Activated B cell treated with CpG ODN at 0.5 μM for 24 hours (primary cell): ENCODE results near the gene NFKB1. TPM values are rescaled to one million over a fixed set of nuclear protein-coding genes. Genes with fewer than 3 reads are reported as not detected.

Experiments
- ATAC-seq: fragments of 200-7000 bp; cut with Tn5 transposase; one replicate; pipeline ENCODE4 v1.10.0; 2021; ENCODE audit warnings: low read depth, mild to moderate bottlenecking, moderate library complexity
- CTCF ChIA-PET: fragments of 350-600 bp; sonication (Branson Sonifier 250); formaldehyde crosslinking; loops from one replicate; lab custom pipeline; 2021; ENCODE audit warnings: antibody characterized with exemption; lab: Charles Lee
- POLR2A ChIA-PET: fragments of 350-600 bp; sonication (Branson Sonifier 250); formaldehyde crosslinking; loops from one replicate; lab custom pipeline; 2021; ENCODE audit warnings: antibody characterized with exemption; lab: Charles Lee
- DNase-seq: peaks from one replicate; pipeline ENCODE4 v3.0.0; 2022
- H3K27ac Mint-ChIP-seq: one replicate; pipeline ENCODE4 v1.8.0; 2020; ENCODE audit warnings: mixed read lengths
- H3K27me3 Mint-ChIP-seq: one replicate; pipeline ENCODE4 v1.8.0; 2021; ENCODE audit warnings: mixed read lengths
- H3K36me3 Mint-ChIP-seq: one replicate; pipeline ENCODE4 v1.8.0; 2021; ENCODE audit warnings: low read depth, mixed read lengths
- H3K4me1 Mint-ChIP-seq: one replicate; pipeline ENCODE4 v1.8.0; 2021; ENCODE audit warnings: mixed read lengths
- H3K4me3 Mint-ChIP-seq: one replicate; pipeline ENCODE4 v1.8.0; 2020; ENCODE audit warnings: mild to moderate bottlenecking, mixed read lengths
- H3K9me3 Mint-ChIP-seq: one replicate; pipeline ENCODE4 v1.8.0; 2020; ENCODE audit warnings: mixed read lengths
- intact Hi-C: fragments of 100-400 bp; cut with micrococcal nuclease; formaldehyde crosslinking; loops from one replicate; pipeline ENCODE4 v1.15.1; 2024
- total RNA-seq: library from RNA; stranded (reverse); gene quantifications from 2 replicates; pipeline ENCODE4 v1.2.3, GENCODE V29; 2022
- TF ChIP-seq, protein P1 (sequence below): fragments of 200-600 bp; IDR thresholded peaks from one replicate; pipeline ENCODE4 v1.8.0; 2022; ENCODE audit warnings: antibody characterized with exemption, mild to moderate bottlenecking

The NFKB1 gene
- total RNA-seq, 1 donor from 2014 or later, result 308 TPM

DNA sequence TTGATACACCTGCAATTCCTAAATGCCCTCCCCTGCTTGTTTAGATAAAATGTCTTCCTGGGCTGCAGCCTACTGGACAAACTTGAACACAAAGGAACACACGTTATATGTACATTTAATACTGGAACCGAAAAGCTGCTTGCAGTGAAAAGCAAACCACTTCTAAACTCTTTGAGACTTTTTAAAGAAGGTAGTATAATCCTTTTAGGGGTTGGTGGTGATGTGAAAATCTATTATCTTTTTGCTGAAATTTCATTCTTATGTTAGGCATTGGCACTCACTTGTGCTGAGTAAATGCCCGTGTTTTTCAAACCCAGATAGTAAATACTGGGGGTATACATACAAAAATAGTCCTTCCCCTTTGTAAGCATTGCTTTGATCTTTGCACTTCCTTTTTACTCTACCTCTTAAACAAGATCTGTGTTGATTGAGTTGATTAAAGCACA is 2.2 kb downstream of the NFKB1 start:
- no peak for ATAC-seq
- peaks cover 47% of the 10 kb centered on the region for H3K4me1 Mint-ChIP-seq
- peak overlapping the region; percentile 76 for H3K27ac Mint-ChIP-seq
- H3K4me3 Mint-ChIP-seq, result peak overlapping the region; percentile 97
- H3K9me3 Mint-ChIP-seq, result no peaks in the 10 kb centered on the region
- intact Hi-C loops, result loop anchor here (1.0 to 10.0 kb wide), 3 partner anchors 8 to 709 kb away; partner anchors contain the start of gene BANK1
- no peak for DNase-seq
- TF ChIP-seq, protein P1, sequence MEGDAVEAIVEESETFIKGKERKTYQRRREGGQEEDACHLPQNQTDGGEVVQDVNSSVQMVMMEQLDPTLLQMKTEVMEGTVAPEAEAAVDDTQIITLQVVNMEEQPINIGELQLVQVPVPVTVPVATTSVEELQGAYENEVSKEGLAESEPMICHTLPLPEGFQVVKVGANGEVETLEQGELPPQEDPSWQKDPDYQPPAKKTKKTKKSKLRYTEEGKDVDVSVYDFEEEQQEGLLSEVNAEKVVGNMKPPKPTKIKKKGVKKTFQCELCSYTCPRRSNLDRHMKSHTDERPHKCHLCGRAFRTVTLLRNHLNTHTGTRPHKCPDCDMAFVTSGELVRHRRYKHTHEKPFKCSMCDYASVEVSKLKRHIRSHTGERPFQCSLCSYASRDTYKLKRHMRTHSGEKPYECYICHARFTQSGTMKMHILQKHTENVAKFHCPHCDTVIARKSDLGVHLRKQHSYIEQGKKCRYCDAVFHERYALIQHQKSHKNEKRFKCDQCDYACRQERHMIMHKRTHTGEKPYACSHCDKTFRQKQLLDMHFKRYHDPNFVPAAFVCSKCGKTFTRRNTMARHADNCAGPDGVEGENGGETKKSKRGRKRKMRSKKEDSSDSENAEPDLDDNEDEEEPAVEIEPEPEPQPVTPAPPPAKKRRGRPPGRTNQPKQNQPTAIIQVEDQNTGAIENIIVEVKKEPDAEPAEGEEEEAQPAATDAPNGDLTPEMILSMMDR, result no peak
- H3K36me3 Mint-ChIP-seq, result peaks cover 40% of the 10 kb centered on the region
- no peaks in the 10 kb centered on the region for H3K27me3 Mint-ChIP-seq
- POLR2A ChIA-PET, result interaction anchor here (0.6 to 4.0 kb wide), 4 partner anchors 32 to 324 kb away, joined by 3 to 87 read pairs (median 34); partner anchors contain the start of gene UBE2D3
- CTCF ChIA-PET, result interaction anchor here (1.2 kb wide), 1 partner anchor 17 kb away, joined by 3 read pairs; no protein-coding TSS in a partner anchor

DNA sequence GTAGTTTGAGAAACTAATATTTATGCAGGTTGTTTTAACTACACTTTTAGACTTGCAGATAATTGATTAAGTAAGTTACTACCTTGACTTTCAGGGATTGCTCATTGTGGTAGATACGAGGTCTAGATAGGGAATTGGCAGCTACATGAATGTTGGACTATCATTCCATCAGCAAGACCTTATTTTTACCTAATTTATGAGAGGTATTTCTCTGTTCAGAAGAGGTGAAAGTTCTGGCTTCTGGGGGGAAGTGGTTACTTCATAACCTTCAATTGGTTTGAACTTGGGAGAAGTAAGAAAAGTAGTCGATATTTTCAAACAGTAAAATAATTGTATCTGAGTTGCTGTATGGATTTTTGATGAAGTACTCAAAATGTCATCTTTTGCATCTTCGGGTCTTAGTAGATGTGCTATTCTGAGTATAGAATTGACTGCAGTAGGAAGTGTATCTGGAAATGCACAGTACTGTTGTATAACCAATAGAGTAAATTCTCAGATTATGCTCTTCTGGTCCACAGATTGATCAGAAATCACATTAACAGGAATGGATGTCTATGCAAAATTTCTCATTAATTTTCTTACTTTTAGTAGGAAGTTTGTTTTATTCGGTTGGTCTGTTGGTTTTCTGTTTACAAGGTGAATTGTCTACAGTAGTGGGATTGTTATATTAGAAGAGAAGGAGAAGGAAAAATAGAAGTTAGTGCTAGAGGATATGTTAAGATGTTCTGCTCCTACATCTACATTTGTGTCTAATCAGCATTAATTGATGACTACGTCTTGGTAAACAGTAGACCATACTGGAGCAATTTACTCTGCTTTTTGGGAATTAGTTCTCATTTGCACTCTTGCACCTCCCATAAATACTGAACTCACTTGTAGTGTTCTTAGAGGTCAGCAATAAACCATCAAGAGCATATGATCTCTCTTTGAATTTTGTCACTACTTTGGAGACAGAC is 3.0 kb downstream of the NFKB1 start:
- CTCF ChIA-PET, result interaction anchor here (1.2 kb wide), 1 partner anchor 16 kb away, joined by 3 read pairs; no protein-coding TSS in a partner anchor
- Mint-ChIP-seq H3K4me3 (peak overlapping the region; percentile 97), H3K27ac (peak overlapping the region; percentile 76), H3K27me3 (no peaks in the 10 kb centered on the region), H3K9me3 (no peaks in the 10 kb centered on the region), H3K36me3 (peaks cover 45% of the 10 kb centered on the region), H3K4me1 (peaks cover 54% of the 10 kb centered on the region)
- intact Hi-C loops, result loop anchor here (1.0 to 10.0 kb wide), 4 partner anchors 7 to 709 kb away; partner anchors contain the start of gene BANK1
- TF ChIP-seq, protein P1, result no peak
- POLR2A ChIA-PET, result interaction anchor here (0.6 to 4.0 kb wide), 2 partner anchors 31 to 60 kb away, joined by 3 to 87 read pairs; no protein-coding TSS in a partner anchor
- no peak for DNase-seq
- no peak for ATAC-seq

DNA sequence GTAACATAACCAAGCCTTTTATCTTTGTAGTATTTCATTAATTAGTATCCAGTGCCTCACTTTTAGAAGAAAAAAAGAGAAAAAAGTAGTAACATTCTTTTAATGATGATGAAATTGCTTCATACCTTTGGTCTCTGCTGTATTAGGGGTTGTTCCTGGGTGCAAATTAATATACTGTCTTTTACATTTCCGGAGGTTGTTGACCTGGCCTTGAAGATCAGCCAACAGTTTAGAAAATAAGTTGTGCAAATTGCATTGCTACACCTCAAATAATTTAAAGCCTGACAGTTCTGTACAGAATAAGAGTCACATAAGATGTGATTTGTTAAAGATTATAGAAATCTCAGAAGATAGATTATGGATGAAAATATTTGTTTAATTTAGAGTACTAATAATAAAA is 3.8 kb downstream of the NFKB1 start:
- H3K4me1 Mint-ChIP-seq, result peaks cover 61% of the 10 kb centered on the region
- intact Hi-C loops, result loop anchor here (1.0 to 10.0 kb wide), 3 partner anchors 13 to 710 kb away; partner anchors contain the start of gene BANK1
- POLR2A ChIA-PET, result no interaction called here

DNA sequence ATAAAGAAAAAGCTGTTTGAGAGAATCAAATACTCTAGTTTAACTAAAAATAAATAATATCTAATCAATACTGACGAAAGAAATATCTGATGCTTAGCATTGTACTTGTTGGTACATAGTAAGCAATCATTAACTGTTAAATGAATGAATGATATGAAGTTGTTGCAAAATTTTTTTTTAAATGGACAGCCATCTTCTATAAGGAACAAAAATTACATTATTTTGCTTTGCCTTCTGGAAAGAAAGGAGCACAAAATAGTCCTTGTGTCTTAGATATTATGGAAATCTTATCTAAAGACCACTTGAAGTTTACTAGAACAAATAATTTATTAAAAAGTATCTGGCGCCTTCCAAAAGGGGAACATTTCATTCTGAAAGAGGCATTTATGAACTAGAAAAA is 4.5 kb downstream of the NFKB1 start:
- H3K4me3 Mint-ChIP-seq, result no peak overlapping the region

More for the DNA sequence above, 3.8 kb downstream of the NFKB1 start:
- Mint-ChIP-seq H3K4me3 (peak overlapping the region; percentile 97), H3K36me3 (peaks cover 53% of the 10 kb centered on the region), H3K9me3 (no peaks in the 10 kb centered on the region), H3K27me3 (no peaks in the 10 kb centered on the region), H3K27ac (peak overlapping the region; percentile 50)
- DNase-seq, result no peak
- CTCF ChIA-PET, result no interaction called here
- ATAC-seq, result no peak
- TF ChIP-seq, protein P1, result no peak

More for the DNA sequence above, 4.5 kb downstream of the NFKB1 start:
- Mint-ChIP-seq H3K4me1 (peaks cover 62% of the 10 kb centered on the region), H3K27ac (no peak overlapping the region), H3K36me3 (peaks cover 60% of the 10 kb centered on the region), H3K27me3 (no peaks in the 10 kb centered on the region), H3K9me3 (no peaks in the 10 kb centered on the region)
- CTCF ChIA-PET, result no interaction called here
- DNase-seq, result no peak
- ATAC-seq, result no peak
- POLR2A ChIA-PET, result no interaction called here
- TF ChIP-seq, protein P1, result no peak
- intact Hi-C loops, result loop anchor here (10.0 kb wide), 1 partner anchor 711 kb away; the partner anchor contains the start of gene BANK1
